ENCODE data around the gene THSD4.
A peak's percentile ranks its signal among the peaks of the same experiment; 100 is the strongest.

Gene THSD4

DNA sequence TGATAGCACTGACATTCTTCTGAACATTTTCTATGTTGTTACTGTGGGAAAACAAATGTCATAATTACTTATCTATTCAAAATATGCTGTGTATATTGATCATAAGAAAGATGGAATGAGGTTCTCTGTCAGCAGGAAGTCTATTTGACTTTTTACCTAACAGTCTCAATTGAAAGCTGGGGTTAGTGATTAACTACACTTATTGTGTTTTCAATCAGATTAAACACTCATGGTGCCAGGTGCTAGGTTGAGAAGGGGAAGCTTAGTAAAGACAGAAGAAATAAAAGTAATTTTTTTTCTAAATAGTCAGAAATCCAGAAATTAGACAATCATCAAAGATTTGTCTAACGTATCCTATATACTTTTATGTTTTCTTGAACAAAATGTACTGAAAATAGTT is 414.1 kb downstream of the THSD4 start:
- H3K4me3 ChIP-seq (ENCODE audit: low read length), result no peak overlapping the region
- TF ChIP-seq, protein P1, sequence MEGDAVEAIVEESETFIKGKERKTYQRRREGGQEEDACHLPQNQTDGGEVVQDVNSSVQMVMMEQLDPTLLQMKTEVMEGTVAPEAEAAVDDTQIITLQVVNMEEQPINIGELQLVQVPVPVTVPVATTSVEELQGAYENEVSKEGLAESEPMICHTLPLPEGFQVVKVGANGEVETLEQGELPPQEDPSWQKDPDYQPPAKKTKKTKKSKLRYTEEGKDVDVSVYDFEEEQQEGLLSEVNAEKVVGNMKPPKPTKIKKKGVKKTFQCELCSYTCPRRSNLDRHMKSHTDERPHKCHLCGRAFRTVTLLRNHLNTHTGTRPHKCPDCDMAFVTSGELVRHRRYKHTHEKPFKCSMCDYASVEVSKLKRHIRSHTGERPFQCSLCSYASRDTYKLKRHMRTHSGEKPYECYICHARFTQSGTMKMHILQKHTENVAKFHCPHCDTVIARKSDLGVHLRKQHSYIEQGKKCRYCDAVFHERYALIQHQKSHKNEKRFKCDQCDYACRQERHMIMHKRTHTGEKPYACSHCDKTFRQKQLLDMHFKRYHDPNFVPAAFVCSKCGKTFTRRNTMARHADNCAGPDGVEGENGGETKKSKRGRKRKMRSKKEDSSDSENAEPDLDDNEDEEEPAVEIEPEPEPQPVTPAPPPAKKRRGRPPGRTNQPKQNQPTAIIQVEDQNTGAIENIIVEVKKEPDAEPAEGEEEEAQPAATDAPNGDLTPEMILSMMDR (conservative IDR thresholded peaks at IDR 0.05; ENCODE audit: low read depth, low read length), result no peak
- no peak for DNase-seq (ENCODE audit: low read depth)

DNA sequence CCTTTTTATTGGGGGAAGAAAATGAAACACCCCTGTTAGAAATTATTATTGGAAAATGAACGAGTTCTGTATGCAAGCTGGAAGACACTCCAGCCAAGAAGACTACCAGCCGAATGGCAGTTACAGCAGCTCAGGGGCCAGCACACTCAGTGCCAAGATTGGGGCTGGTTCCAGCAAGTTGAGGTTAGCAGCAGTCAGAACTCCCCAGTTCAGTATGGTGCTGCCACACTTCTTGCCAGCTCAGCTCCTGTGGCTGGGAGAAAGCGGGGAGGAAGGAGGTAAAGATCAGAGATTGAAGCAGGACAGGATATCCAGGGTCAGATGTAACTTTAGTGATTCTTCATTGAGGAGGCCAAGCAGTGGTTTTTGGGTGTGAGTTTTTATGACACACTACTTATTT is 414.8 kb downstream of the THSD4 start:
- no peak overlapping the region for H3K4me3 ChIP-seq (ENCODE audit: low read length)
- TF ChIP-seq, protein P1 (conservative IDR thresholded peaks at IDR 0.05; ENCODE audit: low read depth, low read length), result no peak
- no peak for DNase-seq (ENCODE audit: low read depth)

DNA sequence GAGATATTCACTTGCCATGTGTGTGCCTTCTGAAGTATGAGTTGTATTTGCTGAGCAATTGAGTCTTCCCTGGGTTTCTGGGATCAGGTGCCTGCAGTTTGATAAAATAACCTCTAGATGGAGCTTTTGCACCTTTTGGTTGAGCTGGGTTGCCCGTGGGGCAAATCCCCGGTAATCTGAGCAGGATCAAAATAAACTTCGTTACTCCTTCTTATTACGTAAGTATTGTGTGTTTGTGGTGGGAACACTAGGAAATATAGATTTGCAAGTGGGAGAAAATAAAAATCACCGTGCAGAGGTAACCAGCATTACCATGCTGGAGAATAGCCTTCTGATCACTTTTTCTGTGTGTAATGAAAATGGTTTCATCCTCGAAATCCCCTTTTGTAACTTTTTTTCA is 417.7 kb downstream of the THSD4 start:
- TF ChIP-seq, protein P1 (conservative IDR thresholded peaks at IDR 0.05; ENCODE audit: low read depth, low read length), result peak; percentile 46
- H3K4me3 ChIP-seq (ENCODE audit: low read length), result no peak overlapping the region
- no peak for DNase-seq (ENCODE audit: low read depth)

DNA sequence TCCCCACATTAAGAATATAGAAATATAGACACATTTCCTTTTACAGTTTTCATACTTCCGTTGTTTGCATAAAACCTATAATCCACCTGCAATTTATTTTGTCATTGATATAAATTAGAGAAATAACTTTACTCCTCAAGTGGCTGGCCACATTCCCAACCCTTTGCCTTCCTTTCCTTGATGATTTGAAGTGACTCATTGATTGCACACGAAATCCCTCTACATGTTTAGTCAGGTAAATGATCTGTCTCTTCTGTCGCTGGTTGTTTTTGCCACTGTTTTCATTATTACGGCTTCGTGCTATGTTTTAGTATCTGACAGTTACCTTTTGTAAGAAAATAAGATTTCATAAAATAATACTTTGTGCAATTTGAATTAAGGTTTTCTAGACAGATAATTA is 422.9 kb downstream of the THSD4 start:
- TF ChIP-seq, protein P1 (conservative IDR thresholded peaks at IDR 0.05; ENCODE audit: low read depth, low read length), result no peak
- no peak for DNase-seq (ENCODE audit: low read depth)
- no peak overlapping the region for H3K4me3 ChIP-seq (ENCODE audit: low read length)

DNA sequence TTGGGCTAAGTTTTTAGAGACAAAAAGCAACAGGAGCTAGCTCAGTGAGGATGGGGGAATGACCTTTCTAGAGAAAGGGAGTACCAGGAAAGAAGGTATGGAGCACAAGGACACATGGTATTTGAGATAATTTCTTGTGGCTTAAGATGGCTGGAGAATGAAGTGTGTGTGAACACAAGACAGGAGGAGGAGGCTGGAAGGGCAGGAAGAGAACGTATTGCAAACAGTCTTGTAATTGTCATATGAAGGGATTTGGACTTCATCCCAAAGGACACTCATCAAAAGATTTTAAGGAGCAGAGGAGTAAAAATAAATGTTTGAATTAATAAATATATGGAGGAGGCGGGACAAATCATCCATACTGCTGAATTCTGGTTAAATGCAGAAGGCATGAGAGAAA is 426.5 kb downstream of the THSD4 start:
- TF ChIP-seq, protein P1 (conservative IDR thresholded peaks at IDR 0.05; ENCODE audit: low read depth, low read length), result no peak
- no peak for DNase-seq (ENCODE audit: low read depth)

DNA sequence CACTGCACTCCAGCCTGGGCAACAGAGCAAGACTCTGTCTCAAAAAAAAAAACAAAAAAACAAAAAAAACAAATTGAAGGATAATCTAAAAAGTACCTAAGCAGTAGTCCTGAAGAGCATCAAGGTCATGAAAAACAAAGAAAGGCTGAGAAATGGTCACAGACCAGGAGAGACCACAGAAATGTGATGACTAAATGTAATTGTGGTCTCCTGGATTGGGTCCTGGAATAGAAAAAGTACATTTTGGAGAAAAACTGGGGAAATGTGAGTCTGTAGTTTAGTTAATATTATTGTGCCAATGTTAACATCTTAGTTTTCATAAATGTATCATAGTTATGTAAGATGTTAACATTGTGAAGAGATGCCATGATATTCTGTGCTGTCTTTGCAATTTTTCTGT is 427.6 kb downstream of the THSD4 start:
- TF ChIP-seq, protein P1 (conservative IDR thresholded peaks at IDR 0.05; ENCODE audit: low read depth, low read length), result no peak
- DNase-seq (ENCODE audit: low read depth), result no peak
- H3K4me3 ChIP-seq (ENCODE audit: low read length), result no peak overlapping the region

More for the DNA sequence above, 426.5 kb downstream of the THSD4 start:
- H3K4me3 ChIP-seq (ENCODE audit: low read length), result no peak overlapping the region

DNA sequence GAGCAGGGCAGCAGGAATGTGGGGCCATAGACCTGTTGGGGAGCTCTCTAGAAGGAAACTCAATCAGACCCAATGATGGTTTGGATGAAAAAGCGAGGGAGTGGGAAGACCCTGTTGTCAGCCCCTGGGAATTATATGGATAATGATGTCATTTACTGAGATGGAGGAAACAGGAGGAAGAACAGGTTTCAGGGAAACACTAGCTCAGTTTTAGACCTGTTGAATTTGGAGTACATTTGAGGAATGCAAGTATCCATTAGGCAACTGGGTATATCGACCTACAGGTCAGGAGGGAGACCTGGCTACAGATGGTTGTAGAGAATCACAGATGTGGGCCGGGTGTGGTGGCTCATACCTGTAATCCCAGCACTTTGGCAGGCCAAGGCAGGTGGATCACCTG is 428.1 kb downstream of the THSD4 start:
- TF ChIP-seq, protein P1 (conservative IDR thresholded peaks at IDR 0.05; ENCODE audit: low read depth, low read length), result no peak
- DNase-seq (ENCODE audit: low read depth), result no peak
- no peak overlapping the region for H3K4me3 ChIP-seq (ENCODE audit: low read length)

Measured in retinal pigment epithelial cell (primary cell).